ENCODE data around the gene SPATA13.
"Not testable (repeated sequence)": the region's sequence is repeated elsewhere in the genome, so short reads cannot be mapped to it uniquely, and the experiment has no call there.

Gene SPATA13

DNA sequence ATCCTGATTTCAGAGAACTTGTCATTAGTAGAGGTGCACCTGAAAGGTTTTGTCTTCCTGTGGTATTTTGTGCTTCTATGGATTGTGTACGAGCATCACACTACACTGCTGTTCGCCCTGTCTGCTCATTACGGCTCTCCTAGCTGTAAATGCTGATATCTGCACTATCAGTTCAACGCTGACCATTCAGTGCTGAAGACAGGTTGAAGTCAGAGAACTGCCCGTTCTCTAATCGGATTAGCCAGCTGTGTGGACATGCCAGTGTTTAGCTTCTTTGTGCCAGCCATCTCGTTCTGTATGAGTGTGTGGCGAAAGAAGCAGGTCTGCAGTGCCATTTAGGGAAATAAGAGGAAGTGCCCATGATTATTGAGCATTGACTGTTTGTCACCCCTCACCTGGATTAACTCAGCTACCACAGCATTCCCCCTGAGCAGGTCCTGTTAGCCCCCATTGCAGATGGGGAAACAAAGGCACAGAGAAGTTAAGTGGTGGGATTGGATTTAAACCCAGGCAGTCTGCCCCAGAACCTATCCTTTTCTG is 127.3 kb downstream of the SPATA13 start:
- DNase-seq: no peak

GRCh38 chr13:24288870-24289269 is 128.3 kb downstream of the SPATA13 start:
- no peak for DNase-seq

DNA sequence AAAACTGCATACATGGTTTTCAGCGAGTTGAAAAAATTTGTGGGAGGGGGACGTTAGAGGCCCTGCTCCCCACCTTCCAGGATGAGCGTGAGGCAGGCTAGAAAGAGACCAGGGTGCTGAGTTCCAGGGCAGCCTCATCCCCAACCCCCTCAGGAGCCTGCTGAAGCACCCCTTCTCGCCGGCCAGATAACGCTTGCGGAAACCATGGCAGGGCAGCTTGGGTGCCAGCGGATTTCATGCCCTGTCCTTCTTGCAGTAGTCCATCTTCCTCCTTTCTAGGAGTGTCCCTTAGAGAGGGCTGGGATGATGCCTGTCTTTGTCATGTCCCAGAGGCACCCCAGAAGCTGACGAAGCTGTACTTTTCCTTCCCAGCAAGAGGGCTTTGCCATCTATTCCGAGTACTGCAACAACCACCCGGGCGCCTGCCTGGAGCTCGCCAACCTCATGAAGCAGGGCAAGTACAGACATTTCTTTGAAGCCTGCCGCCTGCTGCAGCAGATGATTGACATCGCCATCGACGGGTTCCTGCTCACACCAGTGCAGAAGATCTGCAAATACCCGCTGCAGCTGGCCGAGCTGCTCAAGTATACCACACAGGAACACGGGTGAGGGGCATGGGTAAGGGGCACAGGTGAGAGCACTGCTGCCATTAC is 129.9 kb downstream of the SPATA13 start:
- DNase-seq: no peak

DNA sequence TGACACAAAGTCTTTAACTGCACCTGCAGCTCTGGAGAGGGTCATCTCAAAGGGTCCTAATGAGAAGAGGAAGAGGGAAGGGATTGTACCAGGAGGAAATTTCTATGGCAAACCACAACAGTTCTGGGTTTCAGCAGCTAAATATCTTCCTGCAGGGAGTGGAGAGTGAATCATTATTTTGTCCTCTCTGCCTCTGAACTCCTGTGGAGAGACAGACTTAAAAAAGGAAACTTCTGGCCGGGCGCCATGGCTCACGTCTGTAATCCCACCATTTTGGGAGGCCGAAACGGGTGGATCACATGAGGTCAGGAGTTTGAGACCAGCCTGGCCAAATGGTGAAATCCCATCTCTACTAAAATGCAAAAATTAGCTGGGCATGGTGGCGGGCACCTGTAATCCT is 132.0 kb downstream of the SPATA13 start:
- DNase-seq: no peak

- no peak for DNase-seq
Observed at GRCh38 chr13:24293746-24294145, 133.2 kb downstream of the SPATA13 start.

DNA sequence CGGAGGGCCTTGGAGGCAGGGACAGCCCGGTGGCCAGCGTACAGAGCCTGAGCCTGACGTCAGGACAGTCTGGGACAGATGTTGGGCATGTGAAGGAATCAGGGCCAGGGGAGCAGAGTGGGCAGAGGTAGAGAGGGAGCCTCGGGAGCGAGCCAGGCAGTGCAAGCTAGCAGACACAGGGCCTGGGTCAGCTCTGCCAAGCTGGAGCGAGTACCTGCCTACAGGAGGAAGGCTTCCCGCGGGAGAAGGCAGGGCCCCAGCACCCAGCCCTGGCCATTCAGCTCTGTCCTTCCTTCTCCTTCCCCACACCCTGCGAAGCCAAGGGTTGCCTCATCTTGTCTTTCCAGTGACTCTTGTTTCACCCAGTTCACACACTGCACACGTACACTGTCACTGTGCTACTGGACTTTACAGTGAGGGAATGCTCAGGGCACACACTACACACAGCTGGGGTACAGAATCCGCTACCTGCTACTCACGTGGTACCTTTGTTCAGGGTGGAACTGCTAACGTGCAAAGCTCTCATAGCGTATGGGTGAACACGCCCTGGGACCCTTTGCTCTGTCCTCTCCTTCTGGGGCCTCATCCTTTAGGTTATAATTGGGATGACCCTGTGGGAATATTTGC is 139.1 kb downstream of the SPATA13 start:
- no peak for DNase-seq

DNA sequence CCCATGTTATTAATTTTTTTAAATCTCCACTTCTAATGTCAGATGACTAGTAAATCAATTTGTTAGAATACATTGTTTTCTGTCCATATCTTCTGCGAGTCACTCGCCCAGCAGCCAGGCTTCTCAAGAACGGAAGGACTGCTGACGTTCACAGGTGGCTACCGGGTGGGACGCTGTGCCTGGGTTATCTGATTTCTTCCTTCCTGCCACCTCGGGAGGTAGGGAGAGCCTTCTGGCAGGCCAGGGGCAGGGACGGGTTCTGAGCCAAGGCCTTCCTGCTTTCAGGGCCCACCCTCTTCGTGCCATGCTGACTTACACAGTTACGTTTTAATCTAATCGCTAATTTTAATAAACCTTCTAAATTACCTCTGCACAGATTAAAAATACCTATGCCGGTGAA is 140.9 kb downstream of the SPATA13 start:
- no peak for DNase-seq

DNA sequence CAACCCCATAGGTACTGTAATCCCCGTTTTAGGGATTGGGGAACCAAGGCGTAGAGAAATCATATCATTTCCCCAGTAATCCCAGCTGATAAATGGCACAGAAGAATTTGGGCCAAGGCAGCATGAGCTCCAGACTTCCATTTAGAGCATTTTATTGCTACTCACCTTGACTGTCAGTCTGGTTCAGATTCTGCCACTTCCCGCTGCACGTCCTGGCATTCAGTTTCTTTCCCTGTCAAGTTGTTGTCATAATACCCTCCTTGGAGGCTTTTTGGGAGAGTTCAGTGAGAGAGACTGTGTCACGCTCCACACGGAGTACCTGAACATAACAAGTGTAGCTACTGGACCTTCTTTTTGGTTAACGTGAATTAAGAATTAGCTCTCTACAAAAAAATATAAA is 141.4 kb downstream of the SPATA13 start:
- DNase-seq: no peak

DNA sequence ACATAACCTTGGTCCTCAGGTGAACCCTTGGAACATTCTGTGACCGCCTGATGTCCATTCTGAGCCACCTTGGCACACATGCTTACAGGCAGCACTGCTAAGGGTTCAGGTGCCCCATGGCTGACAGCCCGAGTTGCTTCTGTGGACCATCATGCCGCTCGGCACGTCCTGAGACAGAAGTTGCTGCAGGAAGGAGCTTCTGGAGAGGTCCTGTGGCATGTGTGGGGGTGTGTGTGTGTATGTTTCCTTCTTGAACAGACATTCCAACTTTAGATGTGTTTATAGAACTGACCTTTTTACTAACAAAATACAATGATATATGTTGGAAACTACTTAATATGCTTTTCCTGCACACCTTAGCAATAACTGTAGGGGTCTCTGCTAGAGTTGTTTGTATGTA is 144.1 kb downstream of the SPATA13 start:
- DNase-seq: no peak

DNA sequence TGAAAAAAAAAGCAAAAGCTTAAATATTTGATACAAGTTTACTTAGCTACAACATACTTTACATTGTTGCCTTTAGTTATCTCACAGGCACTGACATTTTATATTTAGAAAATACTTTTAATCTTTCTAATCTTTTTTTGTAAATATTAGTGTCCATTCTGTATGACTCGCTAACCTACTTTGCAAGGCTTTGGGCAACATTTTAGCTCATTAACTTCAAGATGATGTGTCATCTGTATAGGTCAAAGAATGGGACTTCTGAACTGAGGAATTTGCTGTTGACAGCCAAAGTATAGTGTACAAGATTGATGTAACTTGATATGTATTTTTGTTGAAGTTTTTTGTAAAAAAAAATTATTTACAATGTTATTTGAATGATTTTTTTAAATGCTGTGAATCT is 146.1 kb downstream of the SPATA13 start:
- no peak for DNase-seq

DNA sequence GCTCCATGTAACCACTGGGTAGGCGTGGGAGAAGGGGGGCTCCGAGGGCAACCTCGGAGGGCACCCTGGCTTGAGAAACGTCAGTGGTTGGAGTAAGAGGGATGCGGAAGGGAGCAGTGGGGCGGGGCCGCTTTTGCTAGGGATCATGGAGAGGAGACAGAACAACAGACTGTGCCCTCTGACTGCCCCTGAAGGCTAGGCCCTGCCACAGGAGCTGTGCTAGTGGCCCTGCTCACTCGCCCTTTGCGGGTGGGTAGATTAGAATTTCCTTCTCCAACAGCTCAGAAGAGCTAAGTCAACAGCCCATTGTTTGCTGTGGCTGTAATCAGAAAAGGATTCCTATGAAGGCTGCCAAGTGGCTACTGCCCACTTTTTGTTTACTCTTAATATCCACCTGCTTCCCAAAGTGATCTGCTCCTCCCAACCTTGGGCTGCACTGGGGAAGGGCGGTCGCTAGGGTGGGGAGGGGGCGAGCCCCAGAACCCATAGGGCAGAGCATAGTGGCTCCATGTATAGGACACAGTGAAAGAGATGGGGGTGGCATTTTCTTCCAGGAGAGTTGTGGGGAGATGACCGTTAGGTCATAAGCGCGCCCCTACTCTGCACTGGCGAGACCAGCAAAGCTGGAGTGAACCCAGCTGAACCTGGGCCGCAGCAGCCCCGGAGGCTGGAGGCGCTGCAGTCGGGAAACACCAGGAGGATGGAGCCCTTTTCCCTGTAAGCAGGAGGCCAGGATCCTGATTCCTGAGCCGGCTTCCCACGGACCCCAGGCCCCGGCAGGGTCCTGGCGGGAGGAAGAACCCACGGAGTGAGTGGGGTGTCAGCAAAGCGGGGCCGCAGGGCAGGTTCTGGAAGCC is 146.9 kb downstream of the SPATA13 start:
- DNase-seq: no peak

DNA sequence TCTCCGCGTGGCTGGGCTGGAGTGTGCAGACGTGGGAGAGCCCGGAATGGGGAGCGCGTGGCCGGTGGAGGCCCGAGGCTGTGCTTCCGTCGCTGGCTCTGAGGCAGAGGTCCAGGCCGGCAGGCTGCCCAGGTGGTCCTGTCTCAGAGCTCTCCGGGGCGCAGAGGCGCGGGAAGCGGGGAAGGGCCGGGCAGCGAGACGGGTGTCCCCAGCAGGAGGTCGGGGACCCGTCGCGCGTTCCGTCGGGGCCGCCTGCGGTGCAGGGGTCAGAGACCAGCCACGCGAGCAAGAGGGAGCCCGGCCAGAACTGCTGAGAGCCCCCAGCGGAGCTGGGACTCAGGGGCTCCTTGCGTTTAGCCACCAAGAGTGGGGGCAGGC is 147.5 kb downstream of the SPATA13 start:
- no peak for DNase-seq

DNA sequence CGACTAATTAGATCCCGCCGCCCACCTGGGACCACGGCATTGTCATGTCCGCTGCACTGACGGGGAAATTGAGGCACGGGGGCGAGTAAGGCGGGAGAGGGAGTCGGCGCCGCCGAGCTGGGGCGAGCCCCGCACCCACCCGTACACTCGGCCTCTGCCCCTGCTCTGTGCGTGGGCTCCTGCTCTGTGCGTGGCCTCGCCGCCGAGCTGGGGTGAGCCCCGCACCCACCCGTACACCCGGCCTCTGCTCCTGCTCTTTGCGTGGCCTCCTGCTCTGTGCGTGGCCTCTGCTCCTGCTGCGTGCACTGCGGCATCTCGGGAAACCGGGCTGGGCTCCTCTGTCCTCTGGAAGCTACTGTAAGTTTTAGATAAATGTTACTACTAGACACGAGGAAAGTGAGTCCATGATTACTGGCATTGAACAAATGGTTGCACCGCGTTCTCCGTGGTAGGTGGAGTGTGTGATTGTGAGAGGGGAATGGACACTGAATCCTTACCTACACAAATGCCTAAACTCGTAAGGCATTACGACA is 148.0 kb downstream of the SPATA13 start:
- no peak for DNase-seq

DNA sequence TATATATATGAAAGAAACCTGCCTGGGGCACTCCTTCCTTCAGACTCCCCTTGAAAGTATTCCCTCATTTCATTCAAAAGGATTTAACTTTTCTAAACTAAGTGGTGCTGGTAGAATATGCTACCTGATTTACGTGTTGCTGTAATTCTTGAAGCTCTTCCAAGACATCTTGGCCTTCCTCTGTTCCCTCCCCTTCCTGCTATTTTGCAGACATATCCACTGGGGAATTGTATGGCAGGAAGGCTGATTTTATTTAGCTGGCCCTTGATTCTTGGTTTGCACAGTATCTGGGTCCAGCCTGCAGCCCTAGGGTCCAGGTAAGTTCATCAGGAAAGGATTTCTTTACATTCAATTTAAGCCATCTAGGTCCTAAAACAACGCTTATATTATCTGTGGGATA is 148.8 kb downstream of the SPATA13 start, which contains the start of gene C1QTNF9:
C1QTNF9 (plus strand) TSS at position 281 of the 400 bp plus-strand sequence. CDS start 6,424 bp downstream, outside the sequence.
- not testable (repeated sequence) for DNase-seq

DNA sequence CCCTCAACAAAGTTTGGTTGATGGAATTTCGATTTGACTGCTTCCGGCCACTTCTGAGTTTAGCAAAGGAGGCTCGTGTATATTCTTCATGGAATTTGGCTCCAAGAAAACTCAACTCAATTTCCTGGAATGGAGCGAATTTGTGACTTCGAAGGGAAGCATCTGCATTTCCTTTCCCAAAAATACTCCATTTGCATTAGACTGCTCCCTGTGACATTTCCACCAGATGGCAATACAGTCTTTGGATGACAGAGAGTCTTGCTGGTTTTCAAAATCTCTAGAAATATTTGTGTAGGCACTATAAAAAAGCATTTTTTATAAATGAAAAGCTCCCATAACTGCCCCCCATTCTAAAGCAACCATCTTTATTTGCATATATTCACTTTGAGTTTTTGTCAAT is 152.9 kb downstream of the SPATA13 start:
- DNase-seq: no peak

DNA sequence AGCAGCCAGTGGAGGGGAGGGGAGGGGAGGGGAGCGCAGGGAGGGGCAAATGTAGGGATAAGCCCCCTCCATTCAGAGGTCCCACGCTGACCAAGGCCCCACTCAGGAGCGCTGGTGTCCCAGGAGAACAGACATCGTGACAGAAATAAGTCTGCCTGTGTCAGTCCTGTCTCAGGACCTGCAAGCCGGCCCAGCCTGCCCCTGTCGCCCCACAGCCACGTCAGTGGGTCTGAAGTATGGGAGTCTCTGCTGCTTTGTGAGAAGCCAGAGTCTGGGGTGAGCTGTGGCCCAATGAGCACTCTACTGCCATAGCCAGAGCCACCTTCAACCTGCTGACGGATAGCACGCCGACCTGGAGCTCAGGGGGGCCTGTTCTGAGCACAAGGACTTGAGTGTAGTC is 157.3 kb downstream of the SPATA13 start:
- not testable (repeated sequence) for DNase-seq

DNA sequence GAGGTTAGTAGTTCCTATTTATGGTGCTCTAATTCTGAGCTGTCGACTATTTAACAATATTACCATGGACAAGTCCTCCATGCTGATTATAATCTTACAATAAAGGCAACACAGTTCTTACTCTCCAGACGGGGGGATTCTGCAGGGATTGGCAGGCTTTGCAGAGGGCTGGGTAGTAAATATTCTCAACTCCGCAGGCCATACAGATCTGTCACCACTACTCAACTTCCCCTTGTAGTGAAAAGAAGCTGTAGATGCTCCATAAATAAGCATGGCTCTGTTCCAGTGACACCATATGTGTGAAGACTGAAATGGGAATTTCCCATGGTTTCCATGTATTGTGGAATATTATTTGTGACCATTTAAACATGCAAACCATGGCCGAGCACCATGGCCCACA is 158.4 kb downstream of the SPATA13 start:
- DNase-seq: not testable (repeated sequence)

GRCh38 chr13:24319641-24320040 is 159.1 kb downstream of the SPATA13 start:
- not testable (repeated sequence) for DNase-seq

DNA sequence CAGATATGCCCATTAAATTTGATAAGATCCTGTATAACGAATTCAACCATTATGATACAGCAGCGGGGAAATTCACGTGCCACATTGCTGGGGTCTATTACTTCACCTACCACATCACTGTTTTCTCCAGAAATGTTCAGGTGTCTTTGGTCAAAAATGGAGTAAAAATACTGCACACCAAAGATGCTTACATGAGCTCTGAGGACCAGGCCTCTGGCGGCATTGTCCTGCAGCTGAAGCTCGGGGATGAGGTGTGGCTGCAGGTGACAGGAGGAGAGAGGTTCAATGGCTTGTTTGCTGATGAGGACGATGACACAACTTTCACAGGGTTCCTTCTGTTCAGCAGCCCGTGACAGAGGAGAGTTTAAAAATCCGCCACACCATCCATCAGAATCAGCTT is 160.9 kb downstream of the SPATA13 start:
- DNase-seq: not testable (repeated sequence)

DNA sequence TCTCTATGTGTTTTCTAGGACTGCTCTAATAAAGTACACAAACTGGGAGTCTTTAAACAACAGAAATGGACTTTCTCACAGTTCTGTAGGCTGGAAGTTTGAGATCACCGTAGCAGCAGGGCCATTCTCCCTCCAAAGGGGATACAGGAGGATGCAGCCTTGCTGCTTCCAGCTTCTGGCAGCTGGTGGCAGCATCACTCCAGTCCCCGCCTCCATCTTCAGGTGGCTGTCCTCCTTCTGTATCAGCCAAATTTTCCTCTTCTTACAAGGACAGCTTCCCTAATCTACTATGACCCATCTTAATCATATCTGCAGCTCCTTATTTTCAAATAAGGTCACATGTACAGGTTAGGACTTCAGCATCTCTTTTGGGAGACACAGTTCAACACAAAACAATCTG is 161.9 kb downstream of the SPATA13 start:
- DNase-seq: not testable (repeated sequence)

GRCh38 chr13:24323036-24323738 is 162.7 kb downstream of the SPATA13 start:
- DNase-seq: no peak

GRCh38 chr13:24323739-24324075 is 163.2 kb downstream of the SPATA13 start:
- DNase-seq: no peak

GRCh38 chr13:24327598-24327997 is 167.1 kb downstream of the SPATA13 start:
- DNase-seq: not testable (repeated sequence)

All from NCI-H2081 treated with DMSO at 0.1 percent for 48 hours (cell line).